Endothelial cell of umbilical vein (primary cell): ENCODE data around the gene PNPLA3.

ENCODE experiments used
- CTCF ChIP-seq, 2 donors: IDR thresholded peaks; 1 replicate in 1 of 2; 2 replicates in 1 of 2; pipeline ENCODE4 v1.5.1; 2011; ENCODE audit warnings: low read length in 2 of 2, mild to moderate bottlenecking in 2 of 2, moderate library complexity in 2 of 2, control low read depth in 1 of 2, inconsistent platforms in 1 of 2, low read depth in 1 of 2; ENCODE audit not compliant: insufficient read depth in 1 of 2; ENCODE audit errors: extremely low read depth in 1 of 2
- EZH2 ChIP-seq: IDR thresholded peaks from 2 replicates; pipeline ENCODE4 v1.6.1; 2012; ENCODE audit warnings: borderline replicate concordance, low read depth, mild to moderate bottlenecking, moderate library complexity, low read length, inconsistent platforms; ENCODE audit not compliant: severe bottlenecking
- FOS ChIP-seq: IDR thresholded peaks from 2 replicates; pipeline ENCODE4 v1.6.1; 2011; ENCODE audit warnings: mild to moderate bottlenecking, low read length, moderate library complexity, borderline replicate concordance; ENCODE audit not compliant: insufficient read depth
- GATA2 ChIP-seq: IDR thresholded peaks from 2 replicates; pipeline ENCODE4 v1.7.0; 2011; ENCODE audit warnings: low read depth, mild to moderate bottlenecking, moderate library complexity, mixed read lengths, low read length; ENCODE audit not compliant: insufficient read length, insufficient read depth
- MYC ChIP-seq: IDR thresholded peaks from one replicate; pipeline ENCODE4 v1.6.1; 2011; ENCODE audit warnings: mild to moderate bottlenecking, low read depth, low read length
- POLR2AphosphoS5 ChIP-seq: IDR thresholded peaks from 2 replicates; pipeline ENCODE4 v1.6.1; 2012; ENCODE audit warnings: low read depth, mild to moderate bottlenecking, control low read depth, low read length, moderate library complexity; ENCODE audit not compliant: insufficient read depth

DNA sequence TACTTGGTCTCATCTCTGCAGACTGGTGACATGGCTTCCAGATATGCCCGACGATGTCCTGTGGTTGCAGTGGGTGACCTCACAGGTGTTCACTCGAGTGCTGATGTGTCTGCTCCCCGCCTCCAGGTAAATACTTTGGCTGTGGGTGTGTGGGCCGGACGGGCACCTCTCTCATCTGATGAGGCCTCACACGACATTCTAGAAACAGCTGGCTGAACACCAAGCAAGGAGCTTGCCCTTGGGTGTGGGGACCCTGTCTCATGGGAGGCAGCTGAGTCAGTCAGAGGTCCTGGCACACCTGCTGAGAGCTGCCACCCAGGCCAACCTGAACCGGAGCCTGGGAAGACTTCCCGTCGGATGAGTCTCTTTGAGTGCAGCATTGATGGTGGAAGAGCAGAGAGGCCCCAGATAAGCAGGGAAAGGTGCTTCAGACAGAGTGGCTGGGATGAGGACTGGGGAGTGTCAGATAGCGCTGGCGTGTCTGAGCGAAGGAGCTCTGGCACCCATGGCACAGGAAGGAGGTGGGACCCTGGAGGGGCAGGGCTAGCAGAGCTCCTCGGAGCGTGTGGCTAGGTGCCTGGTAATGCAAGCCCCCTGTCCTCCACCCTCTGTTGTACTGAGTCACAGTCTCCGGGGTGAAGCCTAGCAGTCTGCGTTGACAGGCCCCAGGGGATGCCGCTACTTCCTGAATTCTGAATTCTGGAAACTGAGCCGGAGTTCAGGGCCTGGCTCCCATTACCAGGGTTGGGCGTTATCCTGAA, 21.2 kb downstream of the PNPLA3 start:
- TF ChIP-seq GATA2 (no peak), POLR2AphosphoS5 (no peak), EZH2 (no peak), CTCF (IDR thresholded peaks at IDR 0.05; ENCODE audit: extremely low read depth in 1 of 2, insufficient read depth in 1 of 2, low read depth in 1 of 2, low read length in 2 of 2) (no peak), MYC (no peak), FOS (no peak)
